B cell (primary cell): ENCODE measurements around the gene SASH1. TPM values are rescaled to one million over a fixed set of nuclear protein-coding genes. Genes with fewer than 3 reads are reported as not detected.

ENCODE experiments used
- ATAC-seq: fragments of 200-7000 bp; cut with Tn5 transposase; one replicate; pipeline ENCODE4 v1.10.0; 2021; ENCODE audit warnings: low read depth, mild to moderate bottlenecking, moderate number of reproducible peaks, moderate library complexity
- CTCF ChIA-PET: fragments of 350-600 bp; sonication (Branson Sonifier 250); formaldehyde crosslinking; loops from one replicate; lab custom pipeline; 2021; ENCODE audit warnings: antibody characterized with exemption, inconsistent platforms; lab: Charles Lee
- POLR2A ChIA-PET: fragments of 350-600 bp; sonication (Branson Sonifier 250); formaldehyde crosslinking; loops from one replicate; lab custom pipeline; 2021; ENCODE audit warnings: antibody characterized with exemption; lab: Charles Lee
- DNase-seq: peaks from one replicate; pipeline ENCODE4 v3.0.0; 2013
- H2AFZ ChIP-seq: 2 replicates; pipeline ENCODE4 v1.6.1; 2012; ENCODE audit warnings: mild to moderate bottlenecking, low read depth, low read length; ENCODE audit not compliant: insufficient read depth, poor library complexity, severe bottlenecking
- H3K27ac ChIP-seq, 2 donors: 1 replicate in 1 of 2; 2 replicates in 1 of 2; pipeline ENCODE4 v1.5.1; 2012 to 2013; ENCODE audit warnings: low read length in 2 of 2, mild to moderate bottlenecking in 2 of 2, moderate library complexity in 1 of 2
- H3K27me3 ChIP-seq, 4 experiments: fragments of 200-600 bp in 1 of 4; sonication (generic) in 1 of 4; replicated peaks in 1 of 4; 1 replicate in 2 of 4; 2 replicates in 2 of 4; pipeline versions ENCODE4 v1.6.1 to v1.7.0; 2013 to 2016; ENCODE audit warnings: low read length in 3 of 4, mild to moderate bottlenecking in 2 of 4, mixed read lengths in 1 of 4, moderate library complexity in 1 of 4; ENCODE audit not compliant: insufficient read depth in 4 of 4, control insufficient read depth in 3 of 4; ENCODE audit errors: control extremely low read depth in 1 of 4
- H3K36me3 ChIP-seq, 2 experiments: replicated peaks in 1 of 2; 1 replicate in 1 of 2; 2 replicates in 1 of 2; pipeline versions ENCODE4 v1.6.1 to v1.7.1; 2013; ENCODE audit warnings: low read length in 1 of 2; ENCODE audit not compliant: insufficient read depth in 2 of 2, control insufficient read depth in 1 of 2; ENCODE audit errors: control extremely low read depth in 1 of 2, extremely low read depth in 1 of 2
- H3K4me1 ChIP-seq, 2 donors: fragments of 200-600 bp in 1 of 2; sonication (generic) in 1 of 2; 1 replicate in 1 of 2; 2 replicates in 1 of 2; pipeline versions ENCODE4 v1.5.1 to v1.6.1; 2013 to 2017; ENCODE audit warnings: low read length in 2 of 2; ENCODE audit not compliant: control insufficient read depth in 2 of 2, insufficient read depth in 2 of 2
- H3K4me2 ChIP-seq: replicated peaks from 2 replicates; pipeline ENCODE3; 2012; ENCODE audit warnings: mild to moderate bottlenecking, low read depth, low read length; ENCODE audit not compliant: poor library complexity, severe bottlenecking
- H3K4me3 ChIP-seq, 5 experiments: fragments of 200-600 bp in 1 of 5; sonication (generic) in 1 of 5; 1 replicate in 3 of 5; 2 replicates in 2 of 5; pipeline versions ENCODE4 v1.5.1 to v1.7.0; 2011 to 2016; ENCODE audit warnings: low read length in 4 of 5, mild to moderate bottlenecking in 4 of 5, low read depth in 2 of 5, control low read depth in 1 of 5, moderate library complexity in 1 of 5; ENCODE audit not compliant: insufficient read depth in 1 of 5; ENCODE audit errors: control extremely low read depth in 1 of 5, extremely low read depth in 1 of 5
- H3K79me2 ChIP-seq: fragments of 200-600 bp; sonication (generic); one replicate; pipeline ENCODE4 v1.6.0; 2016; ENCODE audit warnings: low read length; ENCODE audit not compliant: control insufficient read depth, insufficient read depth
- H3K9ac ChIP-seq: fragments of 200-600 bp; sonication (generic); 2 replicates; pipeline ENCODE4 v1.6.1; 2017; ENCODE audit warnings: mild to moderate bottlenecking, low read length, moderate library complexity
- H3K9me3 ChIP-seq, 3 donors: one replicate each; pipeline versions ENCODE4 v1.6.1 to v1.7.1; 2013; ENCODE audit warnings: low read length in 2 of 3; ENCODE audit not compliant: control insufficient read depth in 2 of 3, insufficient read depth in 1 of 3; ENCODE audit errors: control extremely low read depth in 1 of 3
- H4K20me1 ChIP-seq: 2 replicates; pipeline ENCODE4 v1.6.0; 2012; ENCODE audit warnings: mild to moderate bottlenecking, low read length; ENCODE audit not compliant: insufficient read depth, control insufficient read depth, poor library complexity, severe bottlenecking
- H3K27ac Mint-ChIP-seq: one replicate; pipeline ENCODE4 v1.8.0; 2021; ENCODE audit warnings: mixed read lengths
- H3K27me3 Mint-ChIP-seq: one replicate; pipeline ENCODE4 v1.8.0; 2021; ENCODE audit warnings: mixed read lengths
- H3K4me1 Mint-ChIP-seq: one replicate; pipeline ENCODE4 v1.8.0; 2021; ENCODE audit warnings: mixed read lengths
- H3K4me3 Mint-ChIP-seq: one replicate; pipeline ENCODE4 v1.8.0; 2021; ENCODE audit warnings: mixed read lengths
- H3K9me3 Mint-ChIP-seq: one replicate; pipeline ENCODE4 v1.8.0; 2022; ENCODE audit warnings: mixed read lengths; ENCODE audit not compliant: insufficient read depth
- CTCF ChIP-seq: fragments of 200-600 bp; IDR thresholded peaks from one replicate; pipeline ENCODE4 v1.8.0; 2022; ENCODE audit warnings: antibody characterized with exemption, mild to moderate bottlenecking
- EZH2 ChIP-seq: IDR thresholded peaks from 2 replicates; pipeline ENCODE4 v1.6.1; 2012; ENCODE audit warnings: borderline replicate concordance, low read depth, mild to moderate bottlenecking, moderate library complexity, low read length; ENCODE audit not compliant: insufficient read depth, poor library complexity, severe bottlenecking
- WGBS: methylation state at CpG from one replicate; pipeline ENCODE4 v1.1.5; 2013; ENCODE audit warnings: missing lambda C conversion rate; ENCODE audit not compliant: insufficient coverage; 5-methylcytosine and 5-hydroxymethylcytosine counted together
- intact Hi-C: fragments of 100-400 bp; cut with micrococcal nuclease; formaldehyde crosslinking; loops from one replicate; pipeline ENCODE4 v1.10.0; 2022
- polyA plus RNA-seq: library from polyadenylated mRNA; depleted of rRNA; stranded (reverse); fragments of >200 nt; gene quantifications from 2 replicates; pipeline ENCODE4 v1.2.3, GENCODE V29; 2012
- total RNA-seq, 2 donors: library from RNA; stranded (reverse); fragments of 120-200 nt in 1 of 2; gene quantifications; 1 replicate in 1 of 2; 2 replicates in 1 of 2; pipeline versions ENCODE4 v1.2.3 to v1.2.4, GENCODE V29; 2013 to 2022

SASH1 gene
- total and polyA plus RNA-seq, 2 donors (not counting 1 experiment from before 2014, with no cell fraction given) = 0.01 to 0.07 TPM

GRCh38 chr6:148441454-148441911, 98.8 kb downstream of the SASH1 start:
- Mint-ChIP-seq H3K9me3 (no peaks in the 10 kb centered on the region), H3K27ac (no peak overlapping the region), H3K27me3 (peaks cover 17% of the 10 kb centered on the region), H3K4me3 (no peak overlapping the region), H3K4me1 (no peaks in the 10 kb centered on the region)
- Histone ChIP-seq H4K20me1 (no peaks in the 10 kb centered on the region), H3K36me3 (no peaks in the 10 kb centered on the region), H3K27me3 (peaks cover 0 to 8% (median 0%) of the 10 kb centered on the region in 4 experiments), H3K79me2 (no peaks in the 10 kb centered on the region), H2AFZ (no peak overlapping the region), H3K4me1 (no peaks in the 10 kb centered on the region), H3K4me2 (no peak overlapping the region), H3K9ac (no peak overlapping the region), H3K27ac (no peak overlapping the region), H3K9me3 (no peaks in the 10 kb centered on the region), H3K4me3 (no peak overlapping the region)
- ChIA-PET CTCF (no interaction called here), POLR2A (no interaction called here)
- ATAC-seq = no peak
- 0% methylated on average over 2 of the region's 4 CpGs for WGBS
- no peak for DNase-seq
- TF ChIP-seq CTCF = no peak
- no peak for TF ChIP-seq EZH2
- intact Hi-C loops = no loop called here

- Histone ChIP-seq H4K20me1 (no peaks in the 10 kb centered on the region), H3K79me2 (no peaks in the 10 kb centered on the region), H2AFZ (no peak overlapping the region), H3K36me3 (no peaks in the 10 kb centered on the region), H3K4me1 (no peaks in the 10 kb centered on the region), H3K9me3 (no peaks in the 10 kb centered on the region), H3K4me2 (no peak overlapping the region), H3K4me3 (no peak overlapping the region), H3K27me3 (peaks cover 0 to 11% (median 0%) of the 10 kb centered on the region in 4 experiments), H3K27ac (no peak overlapping the region), H3K9ac (no peak overlapping the region)
- ChIA-PET POLR2A (no interaction called here), CTCF (no interaction called here)
- H3K27me3 Mint-ChIP-seq = peaks cover 24% of the 10 kb centered on the region
- H3K4me1 Mint-ChIP-seq = no peaks in the 10 kb centered on the region
- ATAC-seq = no peak
- no peak overlapping the region for H3K4me3 Mint-ChIP-seq
- no peak for TF ChIP-seq CTCF
- TF ChIP-seq EZH2 = no peak
- H3K9me3 Mint-ChIP-seq = no peaks in the 10 kb centered on the region
- intact Hi-C loops = no loop called here
- H3K27ac Mint-ChIP-seq = no peak overlapping the region
- DNase-seq = no peak
- WGBS = 85% methylated on average over 4 of the region's 7 CpGs
Measured at GRCh38 chr6:148443798-148444560, 101.3 kb downstream of the SASH1 start.
